Epithelial cell of proximal tubule (primary cell): ENCODE results near the gene PNPLA8. TPM values are rescaled to one million over a fixed set of nuclear protein-coding genes. Genes with fewer than 3 reads are reported as not detected.
A peak's percentile ranks its signal among the peaks of the same experiment; 100 is the strongest.

Source experiments
- DNase-seq: peaks from one replicate; pipeline ENCODE4 v3.0.0-alpha.2; 2011; ENCODE audit warnings: low read depth
- H3K4me3 ChIP-seq: 2 replicates; pipeline ENCODE4 v1.5.1; 2011; ENCODE audit warnings: low read depth, mild to moderate bottlenecking, low read length
- CTCF ChIP-seq: conservative IDR thresholded peaks from 2 replicates; pipeline ENCODE4 v1.5.1; 2012; ENCODE audit warnings: low read depth, mild to moderate bottlenecking, low read length
- total RNA-seq: library from RNA; depleted of rRNA; stranded (reverse); fragments of >200 nt; gene quantifications from 2 replicates; pipeline ENCODE4 v1.2.3, GENCODE V29; 2015

Gene PNPLA8
- total RNA-seq, 1 donor from 2014 or later: 23.5 TPM

GRCh38 chr7:108460964-108461363 is 65.0 kb downstream of the PNPLA8 start:
- TF ChIP-seq CTCF: no peak
- H3K4me3 ChIP-seq: no peak overlapping the region
- DNase-seq: no peak

GRCh38 chr7:108459922-108460551 is 65.9 kb downstream of the PNPLA8 start:
- H3K4me3 ChIP-seq: no peak overlapping the region
- no peak for DNase-seq
- TF ChIP-seq CTCF: peak; percentile 75

- TF ChIP-seq CTCF: no peak
- no peak for DNase-seq
- H3K4me3 ChIP-seq: no peak overlapping the region
Observed at GRCh38 chr7:108457871-108458270, 68.1 kb downstream of the PNPLA8 start.

GRCh38 chr7:108456845-108457540 is 68.9 kb downstream of the PNPLA8 start:
- DNase-seq: no peak
- peak overlapping the region; percentile 89 for H3K4me3 ChIP-seq
- no peak for TF ChIP-seq CTCF

GRCh38 chr7:108455998-108456677 is 69.8 kb downstream of the PNPLA8 start, which contains the start of gene NRCAM:
Gene NRCAM (minus strand): TSS chr7:108456436. CDS start chr7:108240064, 216,372 bp downstream.
- H3K4me3 ChIP-seq: peak within 1 kb of the TSS; percentile 89
- TF ChIP-seq CTCF: no peak
- DNase-seq: no peak

GRCh38 chr7:108455551-108455997 is 70.4 kb downstream of the PNPLA8 start:
- H3K4me3 ChIP-seq: peak overlapping the region; percentile 89
- TF ChIP-seq CTCF: no peak
- DNase-seq: no peak
